ENCODE data around the gene IGF1R.

DNA sequence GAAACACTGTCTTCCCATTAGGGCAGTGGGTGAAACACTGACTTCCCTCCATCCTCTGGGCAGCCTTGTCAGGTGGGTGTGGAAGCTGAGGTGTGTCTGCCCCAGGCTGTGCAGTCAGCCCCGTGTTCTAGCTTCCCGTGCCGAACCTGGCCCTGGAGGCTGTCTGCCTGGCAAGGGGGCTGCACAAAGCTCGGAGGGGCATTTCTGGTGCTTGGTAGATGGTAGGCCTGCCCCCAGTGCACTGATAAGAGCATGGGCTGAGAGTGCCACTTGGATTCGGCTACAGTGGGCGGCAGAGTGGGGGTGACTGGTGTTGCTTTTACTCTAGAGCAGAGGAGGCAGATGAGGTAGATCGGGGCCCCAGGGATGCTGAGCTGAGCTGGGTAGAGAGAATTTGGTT, 21.3 kb downstream of the IGF1R start:
- TF ChIP-seq, protein P1, sequence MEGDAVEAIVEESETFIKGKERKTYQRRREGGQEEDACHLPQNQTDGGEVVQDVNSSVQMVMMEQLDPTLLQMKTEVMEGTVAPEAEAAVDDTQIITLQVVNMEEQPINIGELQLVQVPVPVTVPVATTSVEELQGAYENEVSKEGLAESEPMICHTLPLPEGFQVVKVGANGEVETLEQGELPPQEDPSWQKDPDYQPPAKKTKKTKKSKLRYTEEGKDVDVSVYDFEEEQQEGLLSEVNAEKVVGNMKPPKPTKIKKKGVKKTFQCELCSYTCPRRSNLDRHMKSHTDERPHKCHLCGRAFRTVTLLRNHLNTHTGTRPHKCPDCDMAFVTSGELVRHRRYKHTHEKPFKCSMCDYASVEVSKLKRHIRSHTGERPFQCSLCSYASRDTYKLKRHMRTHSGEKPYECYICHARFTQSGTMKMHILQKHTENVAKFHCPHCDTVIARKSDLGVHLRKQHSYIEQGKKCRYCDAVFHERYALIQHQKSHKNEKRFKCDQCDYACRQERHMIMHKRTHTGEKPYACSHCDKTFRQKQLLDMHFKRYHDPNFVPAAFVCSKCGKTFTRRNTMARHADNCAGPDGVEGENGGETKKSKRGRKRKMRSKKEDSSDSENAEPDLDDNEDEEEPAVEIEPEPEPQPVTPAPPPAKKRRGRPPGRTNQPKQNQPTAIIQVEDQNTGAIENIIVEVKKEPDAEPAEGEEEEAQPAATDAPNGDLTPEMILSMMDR (IDR thresholded peaks at IDR 0.05): no peak
- TF ChIP-seq POLR2AphosphoS5 (IDR thresholded peaks at IDR 0.05) (no peak), POLR2A (IDR thresholded peaks at IDR 0.05) (no peak)
